GM18858 (cell line): ENCODE measurements around the gene ZDHHC11B.

Experiments
- ATAC-seq: cut with Tn5 transposase; IDR thresholded peaks from one replicate; pipeline ENCODE4 v1.9.1; 2021; ENCODE audit not compliant: unreplicated experiment

Gene ZDHHC11B

GRCh38 chr5:663436-664342 is 120.8 kb downstream of the ZDHHC11B start:
- no peak for ATAC-seq

- ATAC-seq, result no peak
Observed at GRCh38 chr5:662751-663435, 121.6 kb downstream of the ZDHHC11B start.

- no peak for ATAC-seq
Observed at GRCh38 chr5:661891-662750, 122.4 kb downstream of the ZDHHC11B start.

GRCh38 chr5:660491-661030 is 124.0 kb downstream of the ZDHHC11B start:
- ATAC-seq, result no peak
